ENCODE measurements around the gene MAD2L2.

MAD2L2 gene

DNA sequence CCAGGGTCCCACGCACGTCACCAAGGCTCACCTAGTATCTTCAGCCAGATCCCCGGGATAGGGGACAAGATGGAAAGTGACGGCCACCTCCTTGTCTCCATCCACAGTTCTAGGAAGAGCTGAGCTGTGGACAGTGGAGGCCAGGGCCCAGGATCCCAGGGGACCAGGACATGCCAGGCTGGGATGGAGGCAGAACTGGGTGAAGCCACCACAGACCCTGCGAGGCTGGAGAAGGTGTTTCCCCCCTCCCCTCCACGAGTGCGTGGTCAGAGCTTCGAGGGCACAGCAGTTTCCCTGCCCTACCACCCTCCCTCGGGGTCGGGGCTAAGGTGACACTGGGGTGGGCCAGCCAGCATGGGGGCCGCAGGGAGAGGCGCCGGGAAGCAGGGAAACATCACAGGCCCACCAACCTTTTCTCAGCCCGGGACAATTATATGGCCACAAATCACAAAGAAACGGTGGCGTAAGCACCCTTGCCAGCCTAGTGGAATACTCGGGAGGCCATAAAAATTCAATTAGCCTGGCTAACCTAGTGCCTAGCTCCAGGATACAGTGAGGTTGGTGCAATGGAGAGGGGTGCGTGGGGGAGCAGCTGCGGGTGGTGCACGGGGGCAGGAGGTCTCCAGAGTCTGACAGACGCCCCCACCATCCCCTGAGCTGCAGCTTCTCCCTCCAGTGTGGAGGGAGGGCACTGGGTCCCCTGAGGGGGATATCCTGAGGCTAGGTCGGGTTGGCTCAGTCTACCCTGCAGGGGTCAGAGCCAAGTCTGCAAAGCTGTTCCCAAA, 23.9 kb upstream of the MAD2L2 start:
- no peak for DNase-seq

DNA sequence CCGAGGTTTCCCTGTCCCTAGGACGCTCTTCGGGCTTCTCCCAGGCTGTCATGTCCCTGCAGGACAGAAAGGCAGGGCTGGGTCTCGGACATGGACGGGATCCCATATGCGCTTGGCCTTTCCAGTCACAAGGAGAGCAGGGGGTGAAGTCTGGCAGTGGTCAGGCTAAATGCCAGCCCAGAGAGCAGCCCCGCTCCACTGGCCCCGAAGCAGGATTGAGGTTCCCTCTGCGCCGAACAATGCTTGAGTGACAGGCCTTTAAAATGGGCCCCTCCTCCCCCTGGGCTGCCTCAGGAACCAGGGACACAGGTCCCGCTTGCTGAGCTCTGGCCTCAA, 23.2 kb upstream of the MAD2L2 start:
- DNase-seq, result no peak

DNA sequence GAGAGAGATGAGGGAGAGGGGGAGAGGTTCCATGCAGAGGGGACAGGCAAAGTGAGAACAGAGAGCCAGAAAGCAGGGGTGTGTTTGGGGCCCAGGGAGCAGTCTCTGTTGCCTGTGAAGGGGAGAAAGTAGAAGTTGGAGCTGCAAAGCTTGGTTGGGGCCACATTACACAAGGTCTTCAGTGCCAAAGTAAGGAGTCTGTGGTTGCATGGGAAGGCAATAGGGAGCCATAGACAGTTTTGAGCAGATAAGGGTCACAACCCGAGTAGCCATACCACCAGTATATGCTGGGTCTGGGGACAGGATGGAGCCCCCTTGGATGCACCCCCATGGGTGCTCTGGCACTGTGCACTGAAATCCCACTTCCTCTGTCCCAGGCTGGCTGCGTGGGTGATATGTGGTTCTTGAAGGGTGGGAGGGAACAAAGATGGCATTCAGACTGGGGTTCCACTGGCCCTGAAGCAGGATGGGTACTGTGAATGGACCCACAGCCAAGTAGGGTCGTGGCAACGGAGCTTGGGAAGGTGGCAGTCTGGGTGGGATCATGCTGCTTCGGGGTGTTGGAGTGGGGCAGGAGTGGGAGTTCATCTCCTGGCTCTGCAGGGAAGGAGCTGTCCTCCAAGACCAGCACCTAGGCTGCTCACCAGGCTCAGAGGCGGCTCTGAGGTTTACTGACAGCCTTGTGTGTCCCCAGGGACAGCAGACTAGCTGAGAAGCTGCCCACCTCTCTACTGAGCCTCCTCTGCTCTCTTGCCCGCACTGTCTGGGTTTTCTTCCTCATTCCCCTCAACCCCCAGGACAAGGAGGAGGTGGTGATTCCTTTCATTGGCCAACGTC, 22.6 kb upstream of the MAD2L2 start:
- no peak for DNase-seq

DNA sequence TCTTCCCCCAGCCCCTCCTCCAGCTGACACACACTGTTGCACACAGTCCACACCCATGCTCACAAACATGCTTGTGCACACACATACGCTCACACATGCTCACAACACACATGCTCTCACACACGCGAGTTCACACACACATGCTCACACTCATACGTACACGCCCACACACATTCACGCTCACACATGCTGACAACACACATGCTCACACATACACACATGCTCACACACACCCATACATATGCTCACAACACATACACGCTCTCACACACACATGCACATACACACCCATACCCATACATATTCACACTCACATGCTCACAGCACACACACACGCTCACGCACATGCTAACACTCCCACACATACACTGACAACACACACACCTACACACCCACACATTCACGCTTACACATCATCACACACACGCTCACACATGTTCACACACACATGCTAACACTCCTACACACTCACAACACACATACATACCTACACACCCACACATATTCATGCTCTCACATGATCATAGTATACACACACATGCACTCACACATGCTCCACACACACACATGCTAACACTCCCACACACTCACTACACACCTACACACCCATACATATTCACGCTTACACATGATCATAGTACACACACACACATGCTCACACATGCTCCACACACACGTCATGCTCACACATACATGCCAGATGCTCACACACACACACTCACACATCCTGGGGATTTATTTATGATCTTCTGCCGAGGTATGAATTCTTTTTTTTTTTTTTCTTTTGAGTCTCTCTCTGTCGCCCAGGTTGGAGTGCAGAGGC, 21.2 kb upstream of the MAD2L2 start:
- no peak for DNase-seq

DNA sequence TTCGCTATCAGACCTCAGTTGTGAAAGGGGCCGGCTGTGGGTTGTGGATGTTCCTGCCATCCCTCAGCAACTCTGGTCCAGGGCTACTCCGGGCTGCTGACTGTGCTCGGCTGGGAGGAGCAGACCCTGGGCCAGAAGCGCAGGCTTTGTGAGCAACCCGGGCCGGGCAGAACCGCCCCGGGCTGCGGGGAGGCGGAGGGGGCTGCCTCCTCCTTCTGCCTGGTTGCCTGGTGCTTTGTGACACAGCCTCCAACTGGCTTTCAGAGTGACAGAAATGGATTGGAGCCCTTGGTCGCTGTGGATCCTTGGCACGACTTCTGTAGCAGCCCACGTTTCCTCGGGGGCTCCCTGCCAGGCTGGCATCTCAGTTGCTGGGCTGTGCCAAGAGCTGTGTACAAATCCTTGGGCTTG, 20.6 kb upstream of the MAD2L2 start:
- DNase-seq, result no peak

DNA sequence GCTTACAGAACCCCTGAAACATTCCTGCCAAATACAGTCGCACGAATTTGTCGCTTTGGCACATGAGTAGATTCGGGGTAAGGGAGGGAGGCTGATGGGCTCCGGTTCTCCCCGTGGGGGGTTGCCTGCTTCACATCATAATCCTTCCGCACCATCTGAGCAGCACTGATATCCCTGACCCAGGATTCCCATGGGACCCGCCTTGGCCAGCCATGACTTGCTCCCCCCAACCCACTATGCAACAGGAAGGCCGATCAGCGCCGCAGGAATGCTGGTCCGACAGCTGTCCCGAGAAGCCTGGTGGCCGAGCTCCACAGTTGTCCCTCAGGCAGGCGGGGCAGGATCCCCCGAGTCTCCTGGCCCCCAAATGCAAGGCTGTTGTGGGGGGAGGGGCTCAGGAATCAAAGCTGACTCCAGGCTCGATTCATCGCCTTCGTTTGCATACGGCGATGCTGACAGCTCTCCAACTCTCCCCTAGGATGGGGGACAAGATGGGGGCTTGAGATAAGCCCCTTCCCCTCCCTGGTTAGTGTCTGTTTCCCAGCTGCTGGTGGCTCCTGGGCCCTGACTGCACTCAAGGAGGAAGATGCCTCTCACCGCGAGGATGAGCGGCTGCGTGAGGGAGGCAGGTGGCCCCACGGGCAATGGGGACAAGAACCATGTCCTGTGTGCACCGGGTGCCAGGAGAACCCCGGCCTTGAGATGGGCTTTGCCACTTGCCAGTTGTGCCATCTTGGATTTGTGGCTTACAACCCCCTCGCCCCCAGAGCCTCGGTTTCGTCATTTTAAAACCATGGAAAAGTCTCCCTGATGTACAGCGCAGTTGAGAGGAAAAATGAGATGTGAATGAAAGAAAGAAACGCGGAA, 19.9 kb upstream of the MAD2L2 start:
- no peak for DNase-seq

DNA sequence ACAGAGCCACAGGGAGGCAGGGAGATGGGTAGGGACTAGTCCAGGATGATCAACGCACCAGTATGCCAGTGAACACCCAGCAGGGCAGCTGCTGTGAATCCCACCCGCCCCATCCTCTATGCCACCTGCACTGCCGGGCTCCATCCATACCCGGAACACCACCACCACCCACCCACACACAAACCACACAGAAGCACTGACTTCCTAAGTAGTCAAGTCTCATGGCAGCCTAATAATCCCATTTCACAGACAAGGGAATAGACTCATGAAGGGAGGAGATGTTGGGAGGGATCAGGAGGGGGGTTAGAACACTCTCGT, 16.9 kb upstream of the MAD2L2 start:
- no peak for DNase-seq

DNA sequence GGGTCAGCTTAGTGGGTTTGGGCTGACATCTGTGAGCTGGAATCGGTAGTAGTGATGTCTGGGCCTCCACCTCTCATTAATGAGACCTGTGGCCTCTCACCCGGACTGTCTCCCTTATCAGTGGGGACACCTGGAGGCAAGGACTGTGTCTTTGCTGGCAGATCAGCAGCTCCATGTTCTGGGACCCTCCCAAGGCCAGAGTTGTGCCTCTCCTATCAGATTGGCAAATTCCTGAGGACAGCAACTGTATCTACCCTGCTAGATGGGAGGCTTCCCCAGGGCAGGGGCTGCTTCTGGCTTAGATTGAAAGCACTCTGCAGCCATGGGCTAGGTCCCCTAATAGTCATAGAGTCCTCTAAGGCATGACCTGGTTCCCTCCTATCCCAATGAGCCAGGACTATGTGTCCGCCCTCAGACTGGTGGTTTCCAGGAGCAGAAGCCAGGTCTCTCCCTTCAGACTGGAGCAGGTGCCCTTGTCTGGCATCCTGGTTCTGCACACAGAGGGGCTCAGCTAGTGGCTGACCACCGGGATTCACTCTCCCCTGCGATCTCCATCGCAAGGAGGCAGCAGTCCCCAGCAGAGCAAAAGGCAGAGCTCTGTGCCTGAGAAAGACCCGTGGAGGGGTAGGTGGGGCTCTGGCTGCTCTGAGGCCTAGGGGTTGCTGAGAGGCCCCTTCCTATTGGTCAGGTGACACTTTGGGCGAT, 16.4 kb upstream of the MAD2L2 start:
- DNase-seq, result no peak

DNA sequence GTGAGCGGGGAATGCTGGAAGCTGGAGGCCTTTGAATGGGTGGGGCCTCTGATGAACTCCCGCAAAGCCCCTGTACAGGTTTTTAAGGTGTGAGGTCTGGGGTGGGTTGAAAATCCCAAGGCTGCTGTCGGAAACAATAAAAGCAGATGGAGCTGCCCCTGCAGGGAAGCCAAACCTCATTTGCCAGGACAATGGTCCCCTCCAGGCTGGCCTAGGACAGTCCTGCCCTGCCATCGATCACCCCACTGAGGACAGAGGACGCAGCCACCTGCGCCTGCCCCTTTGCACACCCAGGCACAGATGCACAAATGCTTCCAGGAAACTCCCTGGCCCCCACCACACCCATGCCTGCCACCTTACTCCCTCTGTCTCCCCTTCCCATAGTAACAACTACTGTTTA, 14.9 kb upstream of the MAD2L2 start:
- no peak for DNase-seq

DNA sequence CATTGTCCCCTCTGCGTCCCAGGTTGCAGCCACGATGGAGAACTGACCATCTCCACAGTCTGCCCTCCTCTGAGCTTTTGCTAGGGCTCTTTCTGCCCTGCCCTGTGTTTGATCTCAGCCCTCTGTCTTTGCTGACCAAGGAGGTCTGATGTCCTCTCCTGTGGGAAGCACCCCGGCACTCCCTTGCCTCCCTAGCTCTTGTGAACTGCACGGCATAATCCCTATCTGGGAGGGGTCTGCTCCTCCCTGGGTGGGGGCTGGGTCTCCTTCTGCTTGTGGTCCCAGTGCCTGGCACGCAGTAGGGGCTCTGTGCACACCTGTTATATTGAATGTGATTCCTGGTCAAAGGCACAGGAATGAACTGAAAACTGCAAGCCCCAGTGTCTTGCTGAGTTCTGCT, 13.0 kb upstream of the MAD2L2 start:
- DNase-seq, result no peak

DNA sequence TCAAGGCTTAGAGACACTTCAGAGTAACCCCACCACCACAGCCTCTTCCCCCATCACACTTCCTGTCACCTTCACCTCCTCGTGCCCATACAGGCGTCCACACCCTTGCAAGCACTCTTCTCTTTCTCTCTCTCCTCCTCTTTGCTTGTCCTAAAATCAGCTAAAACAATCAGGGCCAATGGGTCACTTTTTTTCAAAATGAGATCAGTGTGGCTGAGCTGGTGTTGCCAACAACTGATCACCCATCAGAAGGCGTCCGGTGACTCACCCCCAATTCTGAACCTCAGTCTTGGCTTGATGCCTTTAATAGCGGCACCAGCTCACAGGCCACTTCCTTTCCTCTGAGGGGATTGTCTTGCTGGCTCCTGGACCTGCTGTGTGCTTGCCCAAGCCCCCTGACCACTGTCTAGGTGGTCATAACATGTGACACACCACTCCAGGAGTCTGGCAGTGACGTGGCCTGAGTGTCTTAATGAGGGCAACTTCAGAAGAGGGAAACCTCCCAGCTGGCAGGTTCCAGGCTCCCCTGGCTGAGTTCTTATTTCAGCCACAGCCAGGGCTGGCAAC, 12.2 kb upstream of the MAD2L2 start:
- DNase-seq, result peak; percentile 33 to 49

DNA sequence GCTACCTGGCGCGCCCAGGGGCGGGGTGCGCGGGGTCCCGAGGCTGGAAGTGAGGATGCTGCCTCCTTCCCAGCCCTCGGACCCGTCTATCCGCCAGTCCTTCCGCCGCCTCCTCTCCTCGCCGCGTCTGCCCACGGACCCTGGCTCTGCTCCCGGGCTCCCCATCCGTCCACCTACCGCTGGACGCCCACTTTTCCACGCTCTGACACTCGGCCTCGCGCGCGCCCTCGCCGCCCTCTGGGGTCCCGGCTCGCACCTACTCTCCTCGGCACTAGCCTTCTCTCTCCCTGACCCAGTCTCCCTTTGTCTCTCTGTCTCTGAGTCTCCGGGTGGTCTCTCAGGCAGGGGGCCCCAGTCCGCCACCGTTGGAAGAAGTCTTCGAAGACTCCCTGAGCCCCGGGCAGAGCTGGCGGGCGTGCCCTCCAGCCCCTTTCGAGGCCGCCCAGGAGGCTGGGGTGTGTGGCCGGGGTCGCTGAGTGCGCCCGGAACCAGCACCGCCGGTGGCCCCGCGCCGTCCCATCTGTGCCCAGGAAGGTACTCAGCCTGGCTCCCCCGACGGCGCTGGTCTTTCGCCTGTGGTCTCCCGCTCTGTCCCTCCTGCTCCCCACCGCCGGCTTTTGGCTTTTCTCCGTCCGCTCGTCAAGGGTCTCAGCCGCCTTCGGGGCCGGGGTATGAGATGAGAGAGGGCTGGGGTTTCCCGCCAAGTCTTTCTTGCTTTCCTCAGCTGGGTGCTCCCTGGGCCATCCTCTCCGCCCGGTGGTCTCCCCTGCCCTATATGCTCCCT, 11.2 kb upstream of the MAD2L2 start:
- no peak for DNase-seq

DNA sequence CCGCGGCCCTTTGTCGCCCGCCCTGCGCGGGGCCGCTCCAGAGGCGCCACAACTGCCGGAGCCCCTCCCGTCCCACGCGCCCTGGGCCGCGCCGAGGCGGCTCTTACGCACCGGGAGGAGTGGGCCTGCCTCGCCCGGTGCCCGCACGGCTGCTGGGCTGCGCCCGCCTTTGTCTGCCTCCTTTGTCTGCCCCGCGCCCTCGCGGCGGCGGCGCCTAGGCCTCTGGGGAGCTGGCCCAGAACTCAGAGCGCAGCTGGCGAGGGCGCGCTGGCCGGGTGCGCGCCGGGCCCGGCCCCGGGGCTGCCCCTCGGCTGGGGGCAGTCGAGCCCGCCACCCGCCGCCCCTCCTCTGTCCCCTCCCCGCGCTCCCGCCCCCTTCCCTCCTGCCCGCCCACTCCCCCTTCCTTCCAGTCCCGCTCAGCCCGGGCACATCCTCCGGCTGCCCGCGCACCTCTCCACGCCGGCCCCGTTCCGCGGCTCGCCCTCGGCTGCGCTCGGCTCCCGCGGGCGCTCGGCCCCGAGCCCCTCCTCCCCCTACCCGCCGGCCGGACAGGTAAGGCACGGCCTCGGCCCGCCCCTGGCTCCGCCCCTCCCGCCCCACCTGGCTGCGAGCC, 10.5 kb upstream of the MAD2L2 start, which contains the start of gene DRAXIN:
Gene DRAXIN, plus strand, starts transcription at position 409 of the 613 bp plus-strand sequence. CDS start 14,549 bp downstream, outside the sequence.
- DNase-seq, result peak in 1 of 2 experiments; percentile 11

DNA sequence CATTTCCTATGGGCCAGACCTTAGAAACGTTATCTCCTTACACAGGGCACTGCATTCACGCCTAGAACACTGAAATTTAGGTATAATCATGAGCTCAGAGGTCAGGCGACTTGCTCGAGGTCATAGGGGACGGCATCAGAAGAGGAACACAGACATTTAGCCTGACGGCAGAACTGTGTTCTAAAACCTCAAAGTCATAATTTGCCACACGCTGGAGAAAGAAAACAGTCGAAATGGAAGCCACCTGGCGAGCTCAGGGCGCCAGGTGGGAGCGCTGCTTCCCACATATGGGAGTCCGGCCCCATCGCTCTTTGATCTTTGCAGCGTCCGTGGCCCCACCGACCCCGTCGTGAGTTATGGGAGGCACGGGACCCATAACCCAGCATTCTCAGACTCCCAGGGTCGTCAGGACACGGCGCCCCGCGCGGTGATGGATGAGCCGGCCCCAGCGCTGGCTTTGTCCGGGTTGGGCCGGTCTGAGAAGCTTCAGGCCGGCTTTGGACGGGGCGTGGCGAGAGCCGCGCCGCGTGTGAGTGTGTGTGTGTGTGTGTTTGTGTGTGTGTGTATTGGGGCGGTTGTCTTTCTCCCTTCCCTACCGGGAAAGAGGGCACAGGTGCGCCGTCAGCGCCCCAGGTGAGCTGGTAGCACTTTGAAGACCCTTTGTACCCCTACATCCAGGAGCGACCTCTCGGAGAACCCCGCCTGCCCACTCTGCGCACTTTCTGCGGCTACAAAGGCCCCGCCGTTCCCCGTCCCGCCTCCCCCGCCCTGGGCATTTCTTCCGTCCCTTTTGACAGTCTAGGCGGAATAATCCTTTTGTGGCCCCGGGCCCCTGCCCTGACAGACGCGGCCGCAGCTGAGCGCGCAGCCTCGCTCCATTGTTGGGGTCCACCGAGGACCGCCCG, 9.7 kb upstream of the MAD2L2 start:
- DNase-seq, result no peak

DNA sequence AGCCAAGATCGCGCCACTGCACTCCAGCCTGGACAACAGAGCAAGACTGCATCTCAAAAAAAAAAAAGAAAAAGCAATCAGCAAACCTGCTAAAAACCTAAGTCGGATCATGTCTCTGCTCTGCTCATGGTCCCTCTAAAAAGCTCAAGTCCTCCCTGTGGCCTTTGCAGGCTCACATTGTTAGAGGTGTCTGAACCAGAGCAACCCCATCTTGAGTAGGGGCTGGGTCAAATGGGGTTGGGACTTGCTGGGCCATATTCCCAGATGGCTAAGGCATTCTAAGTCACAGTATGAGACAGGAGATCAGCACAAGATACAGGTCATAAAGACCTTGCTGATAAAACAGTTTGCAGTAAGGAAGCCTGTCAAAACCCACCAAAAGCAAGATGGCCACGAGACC, 7.6 kb upstream of the MAD2L2 start:
- DNase-seq, result no peak

DNA sequence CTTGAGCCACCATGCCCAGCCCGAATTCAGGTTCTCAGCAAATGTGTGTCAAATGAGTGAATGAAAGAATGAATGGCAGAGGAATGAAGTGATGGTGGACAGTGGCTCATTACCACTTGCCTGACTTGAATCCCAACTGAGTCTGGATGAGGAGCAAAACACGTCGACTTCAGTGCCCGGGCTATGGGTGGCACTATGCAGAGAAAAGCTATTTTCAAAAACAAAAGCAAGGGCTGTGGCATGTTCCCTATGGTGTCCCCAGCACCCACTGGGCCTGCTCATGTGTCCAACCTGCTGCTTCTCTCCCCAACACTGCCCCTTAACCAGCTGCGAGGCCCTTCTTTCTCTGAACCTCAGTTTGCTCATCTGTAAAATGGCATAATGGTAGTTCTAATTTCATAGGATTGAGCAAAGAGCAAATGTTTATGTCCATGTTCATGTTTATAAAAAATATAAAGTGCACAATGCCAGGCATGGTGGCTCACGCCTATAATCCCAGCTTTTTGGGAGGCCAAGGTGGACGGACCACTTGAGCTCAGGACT, 4.3 kb upstream of the MAD2L2 start:
- no peak for DNase-seq

DNA sequence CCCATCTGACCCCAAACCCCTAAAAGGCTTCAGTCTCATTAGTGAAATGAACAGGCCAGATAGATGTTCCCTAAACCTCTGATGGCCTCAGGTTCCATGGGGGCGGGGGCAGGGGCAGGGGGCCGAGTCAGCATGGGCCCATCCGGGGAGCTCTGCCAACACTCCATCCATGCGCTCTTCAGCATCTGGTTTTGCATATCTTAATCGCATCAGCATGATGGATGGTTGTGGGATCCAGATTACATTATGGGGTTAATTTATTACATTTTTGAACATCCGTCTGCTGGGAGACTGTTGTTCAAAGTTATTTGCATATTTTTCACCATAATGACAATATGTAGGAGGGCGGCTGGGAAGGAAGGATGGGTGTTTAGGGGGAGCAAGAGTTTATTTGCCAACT, 3.1 kb upstream of the MAD2L2 start:
- no peak for DNase-seq

DNA sequence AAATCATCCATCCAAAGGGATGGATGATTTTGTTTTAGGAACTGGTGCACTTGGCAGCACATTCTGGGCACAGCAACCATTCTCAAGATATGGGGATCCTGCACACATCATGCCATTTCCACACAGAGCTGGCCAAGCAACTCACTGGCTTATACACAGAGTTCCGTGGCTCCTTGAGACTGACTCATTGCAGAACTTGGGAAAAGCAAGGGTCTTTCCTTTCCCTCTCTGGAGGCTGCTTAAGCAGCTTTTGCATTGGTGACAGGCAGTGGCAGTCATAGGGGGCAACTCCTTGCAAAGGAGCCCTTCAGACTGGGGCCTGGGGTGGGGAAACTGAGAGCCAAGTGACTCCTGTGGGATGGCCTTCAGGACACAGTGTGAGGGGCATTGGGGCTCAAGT, 1.9 kb upstream of the MAD2L2 start:
- no peak for DNase-seq

DNA sequence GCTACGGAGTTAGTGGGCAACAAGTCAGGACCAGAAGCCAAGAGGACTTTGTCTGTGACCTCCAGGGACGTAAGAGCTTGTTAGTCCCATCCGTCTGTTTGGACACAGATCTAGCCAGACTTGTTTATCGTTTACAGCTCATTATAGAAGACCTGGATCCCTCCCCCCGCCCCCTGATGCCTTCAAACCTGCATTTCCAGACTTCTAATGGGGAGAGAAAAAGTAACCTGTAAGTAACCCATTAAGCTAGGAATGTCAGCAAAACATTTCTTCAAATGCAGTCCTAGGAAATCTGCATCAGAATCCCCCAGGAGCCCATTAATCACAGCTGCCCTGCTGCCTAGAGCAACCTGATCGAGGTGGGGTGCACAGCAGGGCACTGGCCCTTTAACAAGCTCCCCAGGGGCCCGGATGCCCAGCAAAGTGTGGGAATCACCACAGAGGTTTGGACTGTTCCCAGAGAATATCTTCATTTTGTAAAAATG, 1.4 kb upstream of the MAD2L2 start:
- no peak for DNase-seq

Data from activated CD4-positive, alpha-beta T cell treated with anti-CD3 and anti-CD28 coated beads, Interleukin-2, amount 50 U/mL, for 48 hours (primary cell).